SK-N-SH (cell line): Measurements from ENCODE around the gene BRI3. TPM values are rescaled to one million over a fixed set of nuclear protein-coding genes. Genes with fewer than 3 reads are reported as not detected.

Experiments
- CTCF ChIA-PET: fragments of 300-600, 350-600 bp; formaldehyde crosslinking; extraction: SDS; loops from one replicate; lab custom pipeline; 2021; lab: Yijun Ruan, JAX
- POLR2A ChIA-PET: fragments of 350-600 bp; sonication (Branson Sonifier 250); formaldehyde crosslinking; extraction: SDS; loops from one replicate; lab custom pipeline; 2020; ENCODE audit warnings: antibody characterized with exemption, inconsistent platforms; lab: Yijun Ruan, JAX
- DNase-seq: peaks from one replicate; pipeline ENCODE4 v3.0.0; 2012
- H2AFZ ChIP-seq: fragments of 200-600 bp; sonication (generic); 2 replicates; pipeline ENCODE4 v1.8.1; 2016; ENCODE audit warnings: antibody characterized with exemption, mild to moderate bottlenecking, low read depth
- H3F3A ChIP-seq: fragments of 200-600 bp; sonication (generic); replicated peaks from 2 replicates; pipeline ENCODE3; 2016; ENCODE audit warnings: antibody characterized with exemption, mild to moderate bottlenecking; ENCODE audit not compliant: insufficient read depth
- H3K27ac ChIP-seq, 2 experiments: fragments of 200-500 bp in 1 of 2; fragments of 200-600 bp in 1 of 2; sonication (Bioruptor generic) in 1 of 2; sonication (generic), shearing (Covaris generic) in 1 of 2; 2 replicates each; pipeline versions ENCODE4 v1.5.1 to v1.6.1; 2014 to 2016; ENCODE audit warnings: low read depth in 2 of 2, inconsistent platforms in 1 of 2, low read length in 1 of 2, mild to moderate bottlenecking in 1 of 2, mixed read lengths in 1 of 2
- H3K27me3 ChIP-seq: fragments of 200-600 bp; sonication (generic), shearing (Covaris generic); 2 replicates; pipeline ENCODE4 v1.6.1; 2016; ENCODE audit warnings: mixed run types; ENCODE audit not compliant: insufficient read depth
- H3K36me3 ChIP-seq, 2 experiments: fragments of 200-500 bp in 1 of 2; fragments of 200-600 bp in 1 of 2; sonication (Bioruptor generic) in 1 of 2; sonication (generic) in 1 of 2; replicated peaks in 1 of 2; 2 replicates each; pipeline versions ENCODE3 to v1.5.1; 2014 to 2016; ENCODE audit warnings: low read length in 1 of 2, mild to moderate bottlenecking in 1 of 2; ENCODE audit not compliant: insufficient read depth in 2 of 2, control insufficient read depth in 1 of 2
- H3K4me1 ChIP-seq, 2 experiments: fragments of 200-500 bp in 1 of 2; fragments of 200-600 bp in 1 of 2; sonication (Bioruptor generic) in 1 of 2; sonication (generic), shearing (Covaris generic) in 1 of 2; 2 replicates each; pipeline versions ENCODE4 v1.5.1 to v1.6.1; 2014 to 2016; ENCODE audit warnings: low read depth in 1 of 2, low read length in 1 of 2, mixed run types in 1 of 2; ENCODE audit not compliant: insufficient read depth in 2 of 2, control insufficient read depth in 1 of 2
- H3K4me2 ChIP-seq: fragments of 200-600 bp; sonication (generic), shearing (Covaris generic); 2 replicates; pipeline ENCODE4 v1.6.1; 2017; ENCODE audit warnings: mixed run types
- H3K4me3 ChIP-seq, 2 experiments: fragments of 200-500 bp in 1 of 2; fragments of 200-600 bp in 1 of 2; sonication (Bioruptor generic) in 1 of 2; sonication (generic), shearing (Covaris generic) in 1 of 2; 2 replicates each; pipeline versions ENCODE4 v1.5.1 to v1.8.1; 2014 to 2016; ENCODE audit warnings: low read depth in 2 of 2, inconsistent platforms in 1 of 2, low read length in 1 of 2, mild to moderate bottlenecking in 1 of 2, mixed read lengths in 1 of 2, moderate library complexity in 1 of 2
- H3K79me2 ChIP-seq: fragments of 200-600 bp; sonication (generic); 2 replicates; pipeline ENCODE4 v1.8.1; 2017; ENCODE audit warnings: mild to moderate bottlenecking; ENCODE audit not compliant: insufficient read depth
- H3K9ac ChIP-seq: fragments of 200-600 bp; sonication (generic); 2 replicates; pipeline ENCODE4 v1.6.1; 2017; ENCODE audit warnings: mixed run types
- H3K9me2 ChIP-seq: fragments of 200-600 bp; sonication (generic); 2 replicates; pipeline ENCODE4 v1.6.1; 2017; ENCODE audit warnings: mixed run types
- H3K9me3 ChIP-seq: fragments of 200-600 bp; sonication (generic); 2 replicates; pipeline ENCODE4 v1.6.1; 2017; ENCODE audit warnings: mixed run types, mild to moderate bottlenecking, moderate library complexity
- H4K20me1 ChIP-seq: fragments of 200-600 bp; sonication (generic); 2 replicates; pipeline ENCODE4 v1.6.1; 2017; ENCODE audit warnings: mild to moderate bottlenecking, mixed run types; ENCODE audit not compliant: insufficient read depth
- CTCF ChIP-seq: fragments of 200-600 bp; sonication (generic); IDR thresholded peaks from 2 replicates; pipeline ENCODE4 v1.6.1; 2017; ENCODE audit warnings: antibody characterized with exemption, mild to moderate bottlenecking, moderate library complexity
- EP300 ChIP-seq, 2 experiments: IDR thresholded peaks; 2 replicates each; pipeline versions ENCODE4 v1.4.0 to v1.6.1; 2012; ENCODE audit warnings: borderline replicate concordance in 1 of 2, low read depth in 1 of 2, low read length in 1 of 2
- FOXM1 ChIP-seq: IDR thresholded peaks from 2 replicates; pipeline ENCODE4 v1.4.0; 2012; ENCODE audit warnings: low read depth, mild to moderate bottlenecking
- JUND ChIP-seq: IDR thresholded peaks from 2 replicates; pipeline ENCODE4 v1.4.0; 2012
- RCOR1 ChIP-seq: fragments of 150-350 bp; IDR thresholded peaks from 2 replicates; pipeline ENCODE4 v1.6.1; 2017; ENCODE audit warnings: antibody characterized with exemption, low read length
- REST ChIP-seq: IDR thresholded peaks from 2 replicates; pipeline ENCODE4 v1.6.1; 2012; ENCODE audit warnings: mild to moderate bottlenecking, low read depth, low read length, moderate library complexity
- USF1 ChIP-seq: IDR thresholded peaks from 2 replicates; pipeline ENCODE4 v1.4.0; 2012; ENCODE audit warnings: low read depth, borderline replicate concordance
- YY1 ChIP-seq: IDR thresholded peaks from 2 replicates; pipeline ENCODE4 v1.4.0; 2012; ENCODE audit warnings: low read depth, mild to moderate bottlenecking
- WGBS: methylation state at CpG from one replicate; pipeline ENCODE4 v1.1.6; 2017; ENCODE audit warnings: low lambda C conversion rate; 5-methylcytosine and 5-hydroxymethylcytosine counted together
- polyA plus RNA-seq, 3 experiments: library from polyadenylated mRNA; depleted of rRNA; stranded (reverse); fragments of >200 nt; gene quantifications; 2 replicates each; pipeline ENCODE4 v1.2.3, GENCODE V29; 2012

Gene BRI3
- polyA plus RNA-seq, 1 of the 3 experiments (the other 2 are of a cell fraction): 128 TPM

GRCh38 chr7:98233219-98234070 lies 48.0 kb upstream of the BRI3 start (continued):
- TF ChIP-seq EP300 (IDR thresholded peaks at IDR 0.05; ENCODE audit: borderline replicate concordance in 1 of 2, low read depth in 1 of 2, low read length in 1 of 2) (no peak), REST (no peak), YY1 (no peak)

GRCh38 chr7:98234429-98235147 lies 46.9 kb upstream of the BRI3 start:
- Histone ChIP-seq H3K9me3 (no peaks in the 10 kb centered on the region), H3K9ac (no peak overlapping the region), H3K4me3 (no peak overlapping the region), H3K27ac (no peak overlapping the region)
- POLR2A ChIA-PET: interaction anchor here (1.3 kb wide), 1 partner anchor 46 kb away, joined by 5 read pairs; no protein-coding TSS in a partner anchor
- TF ChIP-seq YY1 (no peak), CTCF (peak; percentile 37), JUND (no peak), RCOR1 (no peak), USF1 (no peak), EP300 (IDR thresholded peaks at IDR 0.05; ENCODE audit: borderline replicate concordance in 1 of 2, low read depth in 1 of 2, low read length in 1 of 2) (no peak), FOXM1 (no peak)
- TF ChIP-seq, all 33 proteins: peak for 1
- H3K36me3 ChIP-seq: peaks cover 0 to 8% of the 10 kb centered on the region in 2 experiments
- CTCF ChIA-PET: interaction anchor here (0.8 to 1.7 kb wide), 3 partner anchors 66 to 213 kb away, joined by 3 to 4 read pairs (median 3); no protein-coding TSS in a partner anchor
- no peaks in the 10 kb centered on the region for H3K79me2 ChIP-seq
- no peaks in the 10 kb centered on the region for H3K9me2 ChIP-seq
- H4K20me1 ChIP-seq: no peaks in the 10 kb centered on the region
- no peak for DNase-seq
- no peak overlapping the region for H3K4me2 ChIP-seq
- 93% methylated on average over 10 of the region's 10 CpGs for WGBS
- H3K4me1 ChIP-seq: peaks cover 0 to 2% of the 10 kb centered on the region in 2 experiments; a peak in 1 of 4 replicates
- no peaks in the 10 kb centered on the region for H3F3A ChIP-seq
- no peak overlapping the region for H2AFZ ChIP-seq
- no peaks in the 10 kb centered on the region for H3K27me3 ChIP-seq
